ENCODE data around the gene DHRSX.
"Not testable (repeated sequence)": the region's sequence is repeated elsewhere in the genome, so short reads cannot be mapped to it uniquely, and the experiment has no call there.

Gene DHRSX

GRCh38 chrX:2497961-2498780, 2.6 kb downstream of the DHRSX start:
- DNase-seq: peak; percentile 23

GRCh38 chrX:2495595-2495994, 5.2 kb downstream of the DHRSX start:
- no peak for DNase-seq

GRCh38 chrX:2492531-2493218, 8.1 kb downstream of the DHRSX start:
- DNase-seq: peak; percentile 52

- no peak for DNase-seq
These were observed 10.1 kb downstream of the DHRSX start for GRCh38 chrX:2490634-2491033.

GRCh38 chrX:2489446-2490445, 11.0 kb downstream of the DHRSX start:
- DNase-seq: no peak

GRCh38 chrX:2488621-2489285, 12.0 kb downstream of the DHRSX start:
- DNase-seq: no peak

GRCh38 chrX:2487366-2487765, 13.4 kb downstream of the DHRSX start:
- DNase-seq: no peak

- no peak for DNase-seq
These were observed 14.2 kb downstream of the DHRSX start for GRCh38 chrX:2486476-2487133.

- no peak for DNase-seq
These were observed 14.9 kb downstream of the DHRSX start for GRCh38 chrX:2485789-2486345.

- DNase-seq: peak; percentile 62
These were observed 15.8 kb downstream of the DHRSX start for GRCh38 chrX:2484721-2485648.

- no peak for DNase-seq
These were observed 16.5 kb downstream of the DHRSX start for GRCh38 chrX:2484256-2484655.

- no peak for DNase-seq
These were observed 17.2 kb downstream of the DHRSX start for GRCh38 chrX:2483398-2484060.

- not testable (repeated sequence) for DNase-seq
These were observed 19.2 kb downstream of the DHRSX start for GRCh38 chrX:2481597-2481996.

- DNase-seq: not testable (repeated sequence)
These were observed 20.8 kb downstream of the DHRSX start for GRCh38 chrX:2479982-2480381.

GRCh38 chrX:2479420-2479780, 21.4 kb downstream of the DHRSX start:
- no peak for DNase-seq

- DNase-seq: no peak
These were observed 22.0 kb downstream of the DHRSX start for GRCh38 chrX:2478546-2479419.

- DNase-seq: not testable (repeated sequence)
These were observed 23.5 kb downstream of the DHRSX start for GRCh38 chrX:2477313-2477712.

- no peak for DNase-seq
These were observed 25.6 kb downstream of the DHRSX start for GRCh38 chrX:2474963-2475726.

Measured in fibroblast of skin of abdomen (primary cell).